Small intestine (tissue), 7 donors: ENCODE results near the gene MAST3. TPM values are rescaled to one million over a fixed set of nuclear protein-coding genes. Genes with fewer than 3 reads are reported as not detected.

Experiments used
- DNase-seq, 2 donors: peaks; one replicate each; pipeline versions ENCODE4 v3.0.0 to v3.0.0-alpha.2; 2013
- FAIRE-seq: peaks from 2 replicates; lab custom pipeline; 2012; peaks lifted over from hg19 to GRCh38; lab: Jason Lieb, UNC
- H3K27ac ChIP-seq, 3 donors: one replicate each; pipeline ENCODE4 v1.5.1; 2013; ENCODE audit warnings: low read length in 2 of 3, mild to moderate bottlenecking in 2 of 3, control low read depth in 1 of 3, inconsistent platforms in 1 of 3, low read depth in 1 of 3, moderate library complexity in 1 of 3
- H3K27me3 ChIP-seq, 3 donors: one replicate each; pipeline ENCODE4 v1.6.1; 2013; ENCODE audit warnings: low read length in 3 of 3, inconsistent platforms in 1 of 3; ENCODE audit not compliant: control insufficient read depth in 3 of 3, insufficient read depth in 3 of 3
- H3K36me3 ChIP-seq, 3 donors: one replicate each; pipeline ENCODE4 v1.6.1; 2013; ENCODE audit warnings: low read length in 3 of 3, inconsistent platforms in 1 of 3, low read depth in 1 of 3, mild to moderate bottlenecking in 1 of 3, moderate library complexity in 1 of 3; ENCODE audit not compliant: control insufficient read depth in 3 of 3, insufficient read depth in 2 of 3
- H3K4me1 ChIP-seq, 3 donors: one replicate each; pipeline ENCODE4 v1.6.1; 2013; ENCODE audit warnings: low read length in 2 of 3, inconsistent platforms in 1 of 3, low read depth in 1 of 3, mild to moderate bottlenecking in 1 of 3, moderate library complexity in 1 of 3; ENCODE audit not compliant: control insufficient read depth in 3 of 3, insufficient read depth in 2 of 3
- H3K4me3 ChIP-seq, 3 donors: one replicate each; pipeline ENCODE4 v1.5.1; 2013; ENCODE audit warnings: low read length in 3 of 3, control low read depth in 1 of 3, inconsistent platforms in 1 of 3, low read depth in 1 of 3, mild to moderate bottlenecking in 1 of 3, moderate library complexity in 1 of 3
- H3K9me3 ChIP-seq, 2 donors: one replicate each; pipeline ENCODE4 v1.6.1; 2013; ENCODE audit warnings: low read depth in 1 of 2, low read length in 1 of 2; ENCODE audit not compliant: control insufficient read depth in 2 of 2, insufficient read depth in 1 of 2
- WGBS, 3 donors: extraction: QIAGEN DNeasy Blood & Tissue Kit; methylation state at CpG; one replicate each; pipeline ENCODE4 v1.1.7; 2013; 5-methylcytosine and 5-hydroxymethylcytosine counted together
- polyA plus RNA-seq, 4 donors: library from polyadenylated mRNA; stranded (reverse) in 3 of 4; unstranded in 1 of 4; fragments of 200-250 nt in 3 of 4; fragments of 120-200 nt in 1 of 4; gene quantifications; one replicate each; pipeline versions ENCODE4 v1.2.1 to v1.2.3, GENCODE V29; 2013
- donor health status: healthy with polysubstance abuse.
- donor health status: control.
- donor health status: control.
- donor health status: Bipolar disorder and iron deficiency.
- donor health status: healthy.

Gene MAST3
- polyA plus RNA-seq, 4 donors = 9.3 to 34.6 (median 24.9) TPM

DNA sequence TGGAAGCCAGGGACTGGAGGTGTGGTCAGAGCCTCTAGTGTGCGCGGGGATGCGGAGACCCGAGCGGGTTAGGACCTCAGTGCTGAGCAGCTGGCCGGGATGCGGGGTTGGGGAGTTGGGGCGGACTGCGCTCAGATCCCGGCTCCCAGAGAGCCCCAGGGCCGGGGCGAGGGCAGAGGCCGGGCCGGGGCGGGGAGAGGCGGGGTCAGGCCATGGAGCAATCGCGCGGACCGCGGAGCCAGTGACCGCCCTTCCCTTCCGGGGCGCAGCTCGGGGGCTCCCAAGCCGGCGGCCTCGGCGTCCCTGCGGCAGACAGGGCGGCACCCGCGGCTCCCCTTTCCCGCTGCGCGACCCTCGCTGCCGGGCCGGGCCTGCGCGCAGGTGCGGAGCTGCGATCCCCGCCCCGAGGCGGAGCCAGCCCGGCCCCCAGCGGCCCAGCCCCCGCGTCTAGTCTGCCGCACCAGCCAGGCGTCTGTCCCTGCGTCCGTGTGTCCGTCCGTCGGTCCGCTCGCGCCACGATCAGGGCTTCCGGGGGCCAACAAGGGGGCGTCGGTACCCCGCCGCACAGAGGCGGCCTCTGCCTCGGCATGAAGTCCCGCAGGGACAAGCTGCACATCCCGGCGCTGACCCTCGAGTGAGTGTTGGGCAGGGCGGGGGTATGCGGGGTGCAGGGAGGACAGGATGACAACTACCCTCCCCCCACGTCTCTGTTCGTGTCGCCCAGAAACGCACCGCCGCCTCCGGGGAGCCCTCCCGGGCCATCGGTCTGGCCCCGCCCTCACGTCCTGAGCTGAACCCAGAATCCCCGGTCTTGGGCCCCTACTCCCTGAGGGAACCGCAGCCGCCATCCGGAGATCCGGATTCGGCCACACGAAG, 12.4 kb downstream of the MAST3 start:
- H3K9me3 ChIP-seq = no peaks in the 10 kb centered on the region
- peak; percentile 79 to 86 for DNase-seq
- H3K27me3 ChIP-seq = no peaks in the 10 kb centered on the region
- peak overlapping the region; percentile 91 to 98 (median 97) for H3K27ac ChIP-seq
- 1 to 3% (median 2%) methylated on average over 49 to 92 of the region's 92 CpGs for WGBS, 3 donors
- H3K4me3 ChIP-seq = peak overlapping the region; percentile 59 to 85 (median 78)
- H3K36me3 ChIP-seq = peaks cover 0 to 45% (median 0%) of the 10 kb centered on the region in 3 donors
- H3K4me1 ChIP-seq = peaks cover 0 to 43% (median 0%) of the 10 kb centered on the region in 3 donors
- no peak for FAIRE-seq

DNA sequence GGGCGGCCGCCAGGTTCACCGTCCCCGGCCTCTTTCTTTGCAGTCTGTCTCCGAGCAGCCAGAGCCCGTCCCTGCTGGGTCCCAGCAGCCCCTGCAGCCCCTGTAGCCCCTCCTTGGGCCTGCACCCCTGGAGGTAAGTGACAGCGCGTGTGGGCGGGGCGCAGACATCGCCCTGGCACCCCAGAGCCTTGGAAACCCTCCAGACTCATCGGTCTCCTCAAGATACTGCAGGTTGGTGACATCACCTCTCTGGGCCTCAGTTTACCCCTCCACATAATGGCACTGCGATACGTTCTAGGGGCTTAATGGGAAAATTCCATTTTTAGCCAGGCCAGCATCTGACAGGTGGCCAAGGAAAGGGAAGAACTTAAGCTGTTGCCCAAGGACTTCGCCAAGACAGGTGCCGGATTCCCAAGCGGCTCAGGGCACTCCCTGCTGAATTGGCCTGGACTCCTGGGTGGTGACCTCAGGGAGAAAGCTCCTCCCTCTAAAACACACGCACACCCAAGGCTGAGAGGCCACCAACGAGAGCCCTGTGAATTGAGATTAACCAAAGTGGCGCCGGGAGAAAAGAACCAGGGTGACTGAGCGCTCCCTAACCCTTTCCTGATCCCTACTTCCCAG, 13.1 kb downstream of the MAST3 start:
- Histone ChIP-seq H3K27me3 (no peaks in the 10 kb centered on the region), H3K4me1 (peaks cover 0 to 43% (median 0%) of the 10 kb centered on the region in 3 donors), H3K4me3 (peak overlapping the region; percentile 59 to 85 (median 78)), H3K27ac (peak overlapping the region; percentile 91 to 98 (median 97)), H3K36me3 (peaks cover 0 to 52% (median 0%) of the 10 kb centered on the region in 3 donors), H3K9me3 (no peaks in the 10 kb centered on the region)
- FAIRE-seq (no peak), DNase-seq (peak in 1 of 2 donors; percentile 88)
- WGBS, 3 donors = 17 to 38% (median 24%) methylated on average over 22 of the region's 22 CpGs

DNA sequence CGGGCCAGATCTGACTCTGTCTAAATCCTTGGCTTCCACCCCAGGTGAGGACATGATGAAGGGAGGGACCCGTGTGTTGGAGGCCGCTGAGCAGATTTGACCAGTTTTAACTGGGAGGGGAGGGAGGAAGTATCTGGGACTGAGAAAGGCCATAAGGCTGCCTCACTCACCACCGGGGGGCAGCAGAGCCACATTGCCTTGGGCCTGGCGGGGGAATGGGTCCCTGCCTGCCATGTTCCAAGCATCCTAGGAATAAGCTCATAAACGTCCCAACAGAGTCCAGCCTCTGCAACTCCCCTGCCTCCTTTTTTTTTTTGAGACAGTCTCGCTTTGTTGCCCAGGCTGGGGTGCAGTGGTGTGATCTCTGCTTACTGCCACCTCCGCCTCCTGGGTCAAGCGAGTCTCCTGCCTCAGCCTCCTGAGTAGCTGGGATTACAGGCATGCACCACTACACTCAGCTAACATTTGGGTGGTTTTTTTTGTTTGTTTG, 15.5 kb downstream of the MAST3 start:
- 33 to 36% (median 34%) methylated on average over 9 of the region's 9 CpGs for WGBS, 3 donors
- Histone ChIP-seq H3K4me1 (peaks cover 0 to 38% (median 0%) of the 10 kb centered on the region in 3 donors), H3K36me3 (peaks cover 0 to 57% (median 0%) of the 10 kb centered on the region in 3 donors), H3K4me3 (no peak overlapping the region), H3K27ac (peak overlapping the region in 2 of 3 donors; percentile 9 to 24), H3K27me3 (no peaks in the 10 kb centered on the region), H3K9me3 (no peaks in the 10 kb centered on the region)
- DNase-seq = peak; percentile 87 to 90
- no peak for FAIRE-seq

DNA sequence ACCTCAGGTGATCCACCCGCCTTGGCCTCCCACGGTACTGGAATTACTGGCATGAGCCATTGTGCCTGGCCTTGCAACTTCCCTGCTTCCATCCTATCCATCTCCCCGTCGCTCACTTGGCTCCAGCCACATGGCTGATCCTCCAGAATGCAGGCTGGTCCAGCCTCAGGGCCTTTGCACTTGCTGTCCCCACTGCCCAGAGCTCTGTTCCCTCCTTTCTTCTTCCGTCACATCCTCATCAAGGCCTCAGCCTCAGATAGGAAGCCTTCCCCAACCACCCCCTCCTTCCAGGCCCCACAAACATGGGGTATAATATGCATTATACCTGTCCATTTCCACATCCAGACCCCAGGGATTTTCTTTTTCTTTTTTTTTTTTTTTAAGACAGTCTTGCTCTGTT, 16.2 kb downstream of the MAST3 start:
- Histone ChIP-seq H3K36me3 (peaks cover 0 to 60% (median 0%) of the 10 kb centered on the region in 3 donors), H3K4me3 (no peak overlapping the region), H3K27ac (no peak overlapping the region), H3K27me3 (no peaks in the 10 kb centered on the region), H3K4me1 (peaks cover 2 to 38% (median 5%) of the 10 kb centered on the region in 3 donors), H3K9me3 (no peaks in the 10 kb centered on the region)
- DNase-seq (no peak), FAIRE-seq (no peak)
- WGBS, 3 donors = 92 to 95% (median 93%) methylated on average over 5 of the region's 5 CpGs

DNA sequence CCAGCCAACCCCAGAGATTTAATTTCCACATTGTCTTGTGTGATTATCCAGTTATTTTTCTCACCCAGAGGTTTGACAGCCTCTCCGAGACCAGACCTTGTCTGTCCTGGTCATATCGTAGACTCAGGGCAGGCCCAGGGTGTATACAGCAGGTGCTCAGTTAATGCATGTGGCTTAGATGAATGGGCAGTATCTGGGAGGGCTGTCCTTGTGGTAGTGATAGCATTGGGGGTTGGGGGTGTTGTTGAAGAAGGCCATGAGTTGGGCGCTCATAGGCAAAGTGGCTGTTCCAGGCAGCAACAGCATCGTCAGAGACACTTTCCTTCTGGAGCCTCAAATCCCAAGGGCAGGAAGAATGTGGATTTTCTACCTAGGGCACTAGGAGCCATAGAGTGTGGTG, 16.9 kb downstream of the MAST3 start:
- Histone ChIP-seq H3K27me3 (no peaks in the 10 kb centered on the region), H3K4me3 (no peak overlapping the region), H3K36me3 (peaks cover 0 to 65% (median 0%) of the 10 kb centered on the region in 3 donors), H3K4me1 (peaks cover 2 to 37% (median 7%) of the 10 kb centered on the region in 3 donors), H3K27ac (no peak overlapping the region), H3K9me3 (no peaks in the 10 kb centered on the region)
- FAIRE-seq = no peak
- no peak for DNase-seq
- 95 to 97% (median 96%) methylated on average over 4 of the region's 4 CpGs for WGBS, 3 donors

DNA sequence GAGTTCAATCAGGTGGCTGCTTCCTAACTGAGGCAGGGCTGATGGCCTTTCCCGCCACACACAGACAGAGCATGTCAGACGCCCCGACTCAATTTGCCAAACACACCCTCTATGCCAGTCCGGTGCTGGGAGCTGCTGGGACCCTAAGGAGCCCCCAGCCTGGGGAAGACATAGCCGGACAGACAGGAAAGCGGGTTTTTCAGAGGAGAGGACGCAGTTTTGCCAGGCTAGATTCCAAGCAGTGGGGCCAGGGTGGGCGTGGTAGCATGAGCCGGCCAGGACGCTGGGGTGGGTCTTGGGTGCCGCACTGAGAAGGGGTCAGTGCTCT, 19.8 kb downstream of the MAST3 start:
- Histone ChIP-seq H3K9me3 (no peaks in the 10 kb centered on the region), H3K36me3 (peaks cover 0 to 73% (median 7%) of the 10 kb centered on the region in 3 donors), H3K4me1 (peaks cover 2 to 26% (median 7%) of the 10 kb centered on the region in 3 donors), H3K27me3 (no peaks in the 10 kb centered on the region), H3K4me3 (peak overlapping the region in 2 of 3 donors; percentile 5 to 32), H3K27ac (no peak overlapping the region)
- WGBS, 3 donors = 28 to 39% (median 36%) methylated on average over 11 of the region's 11 CpGs
- DNase-seq (no peak), FAIRE-seq (no peak)

DNA sequence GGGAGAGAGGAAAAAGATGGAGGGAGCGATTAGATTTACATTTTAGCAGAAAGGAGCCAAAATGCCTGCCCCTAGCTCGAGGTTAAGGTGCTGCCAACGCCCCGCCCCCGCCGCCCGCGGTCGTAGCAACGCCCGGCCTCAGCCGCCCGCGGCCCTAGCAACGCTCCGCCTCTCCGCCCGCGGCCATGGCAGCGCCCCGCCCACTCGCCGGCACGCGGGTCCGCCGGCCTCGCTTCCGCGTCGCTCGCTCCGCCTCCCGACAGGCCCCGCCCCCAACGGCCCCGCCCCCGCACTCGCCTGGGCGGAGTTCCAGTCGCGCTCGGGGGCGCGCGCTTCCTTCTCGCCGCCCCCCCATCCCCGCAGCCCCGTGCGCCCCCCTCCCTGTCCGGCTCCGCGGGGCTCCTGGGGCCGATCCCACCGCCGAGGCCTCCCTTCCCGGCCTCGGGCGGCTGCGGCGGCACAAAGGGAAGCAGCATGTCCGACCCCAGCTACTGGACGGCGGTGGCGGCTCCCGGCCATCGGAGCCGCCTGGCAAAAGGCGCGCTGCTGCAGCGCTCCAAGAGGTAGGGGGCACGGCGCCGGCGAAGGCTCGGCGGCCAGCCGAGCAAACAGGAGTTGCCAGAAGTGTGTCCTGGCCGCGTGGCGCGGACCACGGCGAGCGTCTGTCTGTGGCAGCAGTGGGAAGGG, 20.3 kb downstream of the MAST3 start:
- DNase-seq = peak; percentile 88 to 94
- Histone ChIP-seq H3K27me3 (no peaks in the 10 kb centered on the region), H3K36me3 (peaks cover 0 to 73% (median 8%) of the 10 kb centered on the region in 3 donors), H3K4me3 (peak overlapping the region; percentile 59 to 84 (median 70)), H3K27ac (peak overlapping the region in 2 of 3 donors; percentile 34 to 77), H3K4me1 (peaks cover 2 to 24% (median 7%) of the 10 kb centered on the region in 3 donors), H3K9me3 (no peaks in the 10 kb centered on the region)
- 0 to 1% (median 0%) methylated on average over 33 to 86 of the region's 86 CpGs for WGBS, 3 donors
- no peak for FAIRE-seq
